Retinal pigment epithelial cell (primary cell): ENCODE data around the gene E2F1.

ENCODE experiments used
- DNase-seq: peaks from one replicate; pipeline ENCODE4 v3.0.0-alpha.2; 2010; ENCODE audit warnings: low read depth
- H3K4me3 ChIP-seq: 2 replicates; pipeline ENCODE4 v1.5.1; 2011; ENCODE audit warnings: mild to moderate bottlenecking, low read length, control low read depth, moderate library complexity
- CTCF ChIP-seq: conservative IDR thresholded peaks from 2 replicates; pipeline ENCODE4 v1.5.1; 2011; ENCODE audit warnings: low read depth, low read length, control low read depth, inconsistent platforms

Gene E2F1

GRCh38 chr20:33659341-33660034 is 26.7 kb downstream of the E2F1 start:
- DNase-seq: no peak
- no peak overlapping the region for H3K4me3 ChIP-seq
- no peak for TF ChIP-seq CTCF

DNA sequence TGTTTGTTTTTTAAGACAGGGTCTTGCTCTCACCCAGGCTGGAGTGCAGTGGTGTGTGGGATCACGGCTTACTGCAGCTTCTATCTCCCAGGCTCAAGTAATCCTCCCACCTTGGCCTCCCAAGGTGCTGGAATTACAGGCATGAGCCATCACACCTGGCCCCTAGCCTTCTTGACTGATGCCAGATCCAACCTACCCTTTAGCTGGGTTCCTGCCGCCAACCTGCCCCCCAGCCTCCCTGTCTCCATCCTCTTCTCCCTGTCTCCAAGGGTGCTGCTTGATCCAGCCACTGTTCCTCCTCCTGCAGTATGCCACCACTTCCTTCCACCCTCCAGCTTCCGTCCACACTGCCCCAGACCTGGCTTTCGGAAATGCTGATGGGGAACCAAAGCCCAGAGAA is 27.3 kb downstream of the E2F1 start:
- DNase-seq: no peak
- no peak overlapping the region for H3K4me3 ChIP-seq
- no peak for TF ChIP-seq CTCF

GRCh38 chr20:33658510-33658909 is 27.7 kb downstream of the E2F1 start:
- H3K4me3 ChIP-seq: no peak overlapping the region
- DNase-seq: no peak
- no peak for TF ChIP-seq CTCF

GRCh38 chr20:33657704-33658095 is 28.5 kb downstream of the E2F1 start:
- no peak overlapping the region for H3K4me3 ChIP-seq
- no peak for TF ChIP-seq CTCF
- no peak for DNase-seq

DNA sequence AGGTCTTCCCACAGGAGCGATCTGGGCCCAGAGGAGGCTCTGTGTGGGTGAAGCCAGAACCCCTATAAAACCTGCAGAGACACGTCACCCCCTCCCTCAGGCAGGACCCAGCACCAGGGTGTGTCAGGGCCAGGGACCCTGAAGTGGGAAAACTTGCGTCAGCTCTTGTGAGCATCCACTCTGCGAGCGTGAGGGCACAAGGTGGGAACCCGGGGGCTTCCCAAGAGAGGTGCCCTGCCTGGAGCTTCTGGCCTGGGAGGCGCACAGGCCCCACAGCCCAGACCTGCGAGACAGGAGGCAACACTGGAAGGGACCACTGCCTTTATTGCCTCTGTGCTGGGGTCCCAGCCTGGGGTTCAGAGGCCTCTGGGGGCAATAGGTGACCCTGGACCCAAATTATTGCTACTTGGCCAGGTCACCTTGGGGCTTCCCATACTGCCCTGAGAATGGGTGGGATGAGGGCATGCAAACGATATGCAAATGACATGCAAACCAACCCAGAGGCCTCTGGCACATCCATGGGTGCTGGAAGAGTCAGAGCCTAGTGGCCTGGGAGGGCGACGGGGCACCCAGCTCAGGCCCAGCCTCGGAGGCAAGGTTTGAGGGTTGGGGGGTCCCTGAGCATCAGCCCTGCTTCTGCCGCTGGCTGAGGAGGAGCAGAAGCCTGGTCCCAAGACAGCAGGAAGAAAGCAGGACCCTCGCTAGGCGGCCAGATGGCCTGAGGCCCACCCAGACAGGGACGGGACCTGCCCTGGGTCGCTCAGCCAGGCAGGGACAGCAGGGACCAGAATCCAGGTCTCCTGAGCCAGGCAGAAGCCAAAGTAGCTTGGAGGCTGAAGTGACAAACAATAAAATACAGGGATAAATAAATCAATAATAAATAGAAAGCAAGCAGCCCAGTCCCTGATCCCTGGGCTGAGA is 29.1 kb downstream of the E2F1 start:
- no peak for TF ChIP-seq CTCF

GRCh38 chr20:33656010-33656782 is 30.0 kb downstream of the E2F1 start:
- no peak overlapping the region for H3K4me3 ChIP-seq
- no peak for TF ChIP-seq CTCF
- no peak for DNase-seq

More for the DNA sequence above, 29.1 kb downstream of the E2F1 start:
- no peak overlapping the region for H3K4me3 ChIP-seq
- DNase-seq: no peak
